IPS-18a (cell line): ENCODE measurements around the gene UBR2.

Experiments
- H3K27ac ChIP-seq: one replicate; pipeline ENCODE4 v1.5.1; 2013; ENCODE audit warnings: low read length
- H3K27me3 ChIP-seq: one replicate; pipeline ENCODE4 v1.6.1; 2013; ENCODE audit warnings: mild to moderate bottlenecking, low read length; ENCODE audit not compliant: control insufficient read depth, insufficient read depth
- H3K36me3 ChIP-seq: one replicate; pipeline ENCODE4 v1.6.1; 2013; ENCODE audit warnings: low read depth, low read length; ENCODE audit not compliant: control insufficient read depth
- H3K4me1 ChIP-seq: one replicate; pipeline ENCODE4 v1.6.1; 2013; ENCODE audit warnings: low read depth, low read length; ENCODE audit not compliant: control insufficient read depth
- H3K4me3 ChIP-seq: one replicate; pipeline ENCODE4 v1.5.1; 2013; ENCODE audit warnings: low read length
- H3K9ac ChIP-seq: one replicate; pipeline ENCODE4 v1.6.1; 2013; ENCODE audit warnings: mild to moderate bottlenecking, low read length, moderate library complexity
- H3K9me3 ChIP-seq: one replicate; pipeline ENCODE4 v1.6.1; 2013; ENCODE audit warnings: low read depth, low read length; ENCODE audit not compliant: control insufficient read depth

Gene UBR2

DNA sequence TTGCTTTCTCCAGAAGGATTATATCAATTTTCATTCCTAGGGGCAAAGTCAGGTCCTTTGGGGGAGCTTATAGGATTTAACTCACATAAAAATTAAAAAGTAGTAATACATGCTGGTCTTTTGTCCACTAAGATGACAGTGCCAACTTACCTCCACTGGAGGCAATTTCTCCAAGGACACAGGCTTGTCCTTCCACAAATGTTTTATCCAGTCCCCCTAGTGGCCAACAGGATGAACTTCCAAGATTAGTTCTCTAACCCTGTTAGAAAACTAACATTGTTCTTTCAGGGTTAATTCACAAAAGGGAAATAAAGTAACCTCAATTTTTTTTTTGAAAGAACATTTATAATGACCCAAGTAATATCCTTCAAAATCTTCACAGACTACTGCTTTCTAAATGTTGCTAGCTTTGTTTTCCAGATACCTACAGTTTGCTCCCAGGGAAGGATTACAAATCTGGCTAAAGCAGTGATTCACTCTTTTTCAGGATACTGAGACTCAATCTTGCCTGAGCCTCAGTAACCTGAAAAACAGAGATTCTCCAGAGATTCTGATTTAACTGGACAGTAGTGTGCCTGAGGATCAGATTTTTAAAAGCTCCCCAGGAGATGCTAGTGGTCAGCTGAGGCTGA, 31.7 kb upstream of the UBR2 start:
- no peak overlapping the region for H3K9ac ChIP-seq
- H3K27me3 ChIP-seq: no peaks in the 10 kb centered on the region

DNA sequence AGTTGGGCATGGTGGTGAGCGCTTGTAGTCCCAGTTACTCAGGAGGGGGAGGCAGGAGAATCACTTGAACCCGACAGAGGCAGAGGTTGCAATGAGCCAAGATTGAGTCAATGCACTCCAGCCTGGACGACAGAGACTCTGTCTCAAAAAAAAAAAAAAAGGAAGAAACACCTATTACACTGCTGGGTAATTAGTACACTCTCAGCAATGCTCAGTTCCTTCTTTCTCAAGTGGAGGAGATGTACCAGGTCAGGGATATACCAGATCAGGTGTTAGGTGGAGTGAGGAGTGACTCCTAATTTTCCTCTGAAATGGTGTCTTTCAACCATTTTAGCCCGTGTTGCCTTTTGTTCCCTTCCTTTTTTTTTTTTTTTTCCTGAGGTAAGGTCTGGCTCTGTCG, 30.0 kb upstream of the UBR2 start:
- no peak overlapping the region for H3K9ac ChIP-seq
- H3K4me1 ChIP-seq: no peaks in the 10 kb centered on the region
- no peaks in the 10 kb centered on the region for H3K27me3 ChIP-seq
- H3K9me3 ChIP-seq: no peaks in the 10 kb centered on the region
- H3K4me3 ChIP-seq: no peak overlapping the region
- H3K27ac ChIP-seq: no peak overlapping the region
- H3K36me3 ChIP-seq: no peaks in the 10 kb centered on the region

More for the DNA sequence above, 31.7 kb upstream of the UBR2 start:
- Histone ChIP-seq H3K9me3 (no peaks in the 10 kb centered on the region), H3K27ac (no peak overlapping the region), H3K4me3 (no peak overlapping the region), H3K36me3 (no peaks in the 10 kb centered on the region), H3K4me1 (no peaks in the 10 kb centered on the region)

DNA sequence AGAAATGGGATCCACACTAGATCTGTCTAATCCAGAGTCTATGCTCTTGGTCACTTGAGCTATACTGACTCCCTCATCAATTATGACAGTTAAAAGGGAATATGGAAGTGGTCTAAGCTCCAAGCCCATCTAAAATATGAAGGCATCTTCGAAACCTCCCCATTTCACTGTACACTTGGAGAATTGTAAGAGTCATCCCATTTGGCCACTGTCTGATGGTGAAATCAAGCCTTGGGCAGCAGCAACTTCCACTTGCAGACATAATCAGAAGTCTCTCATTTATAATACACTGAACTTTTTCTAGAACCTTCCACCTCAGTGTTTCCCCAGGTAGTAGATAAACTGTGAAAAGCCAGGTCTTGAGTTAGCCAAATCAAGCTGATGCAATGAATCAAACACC, 26.3 kb upstream of the UBR2 start:
- Histone ChIP-seq H3K27me3 (no peaks in the 10 kb centered on the region), H3K4me3 (no peak overlapping the region), H3K36me3 (no peaks in the 10 kb centered on the region)

DNA sequence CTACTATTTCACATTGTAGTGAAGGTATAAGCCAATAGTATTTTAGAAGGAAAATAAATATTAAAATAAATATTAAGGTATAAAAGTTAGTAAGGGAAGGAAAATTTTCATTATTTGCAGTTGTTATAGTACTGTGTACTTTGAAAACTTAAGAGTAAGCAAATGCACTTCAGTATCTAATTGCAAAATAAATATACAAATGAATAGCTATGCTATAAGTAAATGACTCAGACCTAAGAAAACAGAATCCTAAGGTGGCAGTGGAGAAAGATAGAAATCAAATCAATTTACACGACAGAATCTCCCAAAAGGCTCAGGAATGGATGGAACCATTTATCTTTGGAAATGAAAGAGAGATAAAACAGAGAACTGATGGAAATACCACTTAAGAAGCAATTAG, 24.7 kb upstream of the UBR2 start:
- no peak overlapping the region for H3K9ac ChIP-seq
- H3K9me3 ChIP-seq: no peaks in the 10 kb centered on the region
- H3K4me3 ChIP-seq: no peak overlapping the region

More for the DNA sequence above, 26.3 kb upstream of the UBR2 start:
- H3K4me1 ChIP-seq: no peaks in the 10 kb centered on the region
- no peak overlapping the region for H3K27ac ChIP-seq
- H3K9me3 ChIP-seq: no peaks in the 10 kb centered on the region
- H3K9ac ChIP-seq: no peak overlapping the region

DNA sequence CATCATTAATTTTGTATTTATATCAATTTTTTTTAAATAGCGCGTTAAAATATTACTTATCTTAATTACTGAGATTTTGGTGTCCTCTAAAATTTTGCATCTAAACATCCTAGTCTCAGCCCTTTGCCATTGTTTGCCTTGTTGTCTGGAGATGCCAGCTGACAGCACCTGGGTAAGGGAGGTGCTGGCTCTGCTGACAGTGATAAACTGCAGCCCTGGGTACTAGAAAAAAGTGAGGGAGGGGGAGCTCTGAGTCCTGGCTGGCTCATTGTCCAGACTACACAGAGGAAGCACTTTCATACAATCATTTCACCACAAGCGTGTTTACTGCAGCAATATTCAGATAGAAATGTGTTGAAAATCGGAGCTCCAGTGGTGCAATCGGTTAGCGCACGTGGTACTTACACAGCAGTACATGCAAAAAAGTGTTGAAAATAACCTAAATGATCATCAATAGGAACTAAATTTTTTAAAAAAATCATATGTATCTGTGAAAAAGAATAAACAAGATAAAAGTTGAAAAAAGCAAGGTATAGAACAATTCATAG, 18.5 kb upstream of the UBR2 start:
- Histone ChIP-seq H3K36me3 (no peaks in the 10 kb centered on the region), H3K9me3 (no peaks in the 10 kb centered on the region), H3K4me3 (no peak overlapping the region), H3K9ac (no peak overlapping the region), H3K27me3 (no peaks in the 10 kb centered on the region), H3K4me1 (peaks cover 10% of the 10 kb centered on the region), H3K27ac (no peak overlapping the region)

More for the DNA sequence above, 24.7 kb upstream of the UBR2 start:
- H3K36me3 ChIP-seq: no peaks in the 10 kb centered on the region
- no peaks in the 10 kb centered on the region for H3K27me3 ChIP-seq
- H3K4me1 ChIP-seq: no peaks in the 10 kb centered on the region
- H3K27ac ChIP-seq: no peak overlapping the region

DNA sequence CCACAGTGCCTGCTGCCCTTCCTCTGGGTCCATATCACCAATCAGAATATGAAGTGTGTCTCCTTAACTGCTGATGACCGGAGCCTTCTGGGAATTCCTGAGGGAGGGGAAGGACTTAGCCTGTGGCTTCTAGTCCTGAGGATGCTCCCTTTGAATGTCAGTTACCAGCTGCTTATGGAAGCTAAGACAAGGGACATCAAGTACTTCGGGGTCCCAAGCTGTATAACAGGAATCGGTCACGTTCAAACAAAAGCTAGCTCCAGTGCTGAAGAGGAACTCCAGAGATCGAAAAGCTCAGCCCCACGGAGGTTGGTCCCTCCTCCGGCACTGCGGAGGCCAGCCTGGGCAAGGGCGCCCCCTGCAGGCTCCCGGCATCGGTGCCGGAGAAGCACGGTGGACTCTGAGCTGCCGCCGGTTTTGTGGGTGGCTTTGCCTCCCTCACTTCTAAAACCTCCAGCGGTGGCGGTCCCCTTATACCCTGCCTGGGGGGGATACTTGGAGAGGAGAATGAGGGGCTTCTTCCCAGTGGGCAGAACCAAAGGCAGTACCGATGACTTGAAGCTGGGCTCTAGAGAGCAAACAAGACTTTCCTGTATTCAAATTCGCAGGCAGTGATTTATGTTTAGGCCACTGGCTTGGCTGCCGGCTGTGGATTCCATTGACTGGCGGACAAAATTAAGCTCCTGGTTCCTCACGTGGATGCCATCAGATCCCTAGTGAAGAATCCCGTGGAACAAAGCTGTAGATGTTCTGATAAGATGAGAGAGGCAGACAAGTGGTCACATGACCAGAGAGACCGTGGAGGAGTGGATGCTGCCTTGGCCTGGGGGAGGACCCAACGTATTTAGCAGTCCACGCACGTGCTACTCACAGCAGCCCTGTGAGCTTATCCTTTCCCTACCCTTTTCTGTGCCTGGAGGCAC, 16.2 kb upstream of the UBR2 start:
- peak overlapping the region; percentile 78 for H3K4me3 ChIP-seq
- no peak overlapping the region for H3K9ac ChIP-seq
- H3K27me3 ChIP-seq: no peaks in the 10 kb centered on the region
- no peaks in the 10 kb centered on the region for H3K36me3 ChIP-seq
- H3K27ac ChIP-seq: no peak overlapping the region
- no peaks in the 10 kb centered on the region for H3K9me3 ChIP-seq
- H3K4me1 ChIP-seq: peaks cover 10% of the 10 kb centered on the region

DNA sequence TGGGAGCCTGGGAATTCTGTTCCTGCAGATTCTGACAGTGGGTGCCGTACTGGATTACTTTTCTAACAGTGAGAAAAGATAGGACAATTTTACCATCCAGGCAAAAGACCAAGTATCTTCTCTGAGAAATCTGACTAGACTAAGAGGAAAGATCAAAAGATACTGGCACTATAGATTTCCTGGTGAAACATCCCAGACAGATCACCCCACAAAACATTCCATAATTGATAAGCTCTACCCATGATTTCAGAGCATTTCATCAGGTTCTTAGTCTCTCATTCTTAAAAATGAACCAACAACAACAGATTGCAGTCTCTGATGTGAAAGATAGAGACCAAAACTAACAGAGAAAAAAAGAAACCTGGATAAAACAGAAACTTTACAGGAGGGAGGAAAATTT, 13.6 kb upstream of the UBR2 start:
- no peaks in the 10 kb centered on the region for H3K36me3 ChIP-seq
- H3K4me3 ChIP-seq: no peak overlapping the region
- no peak overlapping the region for H3K27ac ChIP-seq
- no peaks in the 10 kb centered on the region for H3K9me3 ChIP-seq
- no peaks in the 10 kb centered on the region for H3K27me3 ChIP-seq
- no peak overlapping the region for H3K9ac ChIP-seq
- peaks cover 10% of the 10 kb centered on the region for H3K4me1 ChIP-seq

DNA sequence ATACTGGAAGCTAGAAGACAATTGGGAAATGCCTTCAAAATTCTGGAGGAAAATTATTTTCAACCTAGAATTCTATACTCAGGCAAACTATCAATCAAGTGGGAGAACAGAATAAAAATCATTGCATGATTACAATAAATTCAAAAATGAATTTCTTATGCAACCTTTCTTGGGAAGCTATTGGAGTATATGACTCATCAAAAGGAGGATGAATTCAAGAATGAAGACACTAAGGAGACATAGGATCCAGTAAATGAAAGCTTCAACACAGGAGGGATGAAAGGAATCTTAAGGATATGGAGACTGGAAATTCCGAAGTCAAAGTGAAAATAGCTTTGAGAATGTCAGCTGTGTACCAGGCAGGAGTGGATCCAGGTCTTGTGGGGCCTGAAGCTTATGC, 12.6 kb upstream of the UBR2 start:
- H3K9ac ChIP-seq: no peak overlapping the region
- H3K27me3 ChIP-seq: no peaks in the 10 kb centered on the region
- no peak overlapping the region for H3K4me3 ChIP-seq
- no peaks in the 10 kb centered on the region for H3K36me3 ChIP-seq
- no peaks in the 10 kb centered on the region for H3K9me3 ChIP-seq
- H3K4me1 ChIP-seq: peaks cover 13% of the 10 kb centered on the region
- no peak overlapping the region for H3K27ac ChIP-seq

DNA sequence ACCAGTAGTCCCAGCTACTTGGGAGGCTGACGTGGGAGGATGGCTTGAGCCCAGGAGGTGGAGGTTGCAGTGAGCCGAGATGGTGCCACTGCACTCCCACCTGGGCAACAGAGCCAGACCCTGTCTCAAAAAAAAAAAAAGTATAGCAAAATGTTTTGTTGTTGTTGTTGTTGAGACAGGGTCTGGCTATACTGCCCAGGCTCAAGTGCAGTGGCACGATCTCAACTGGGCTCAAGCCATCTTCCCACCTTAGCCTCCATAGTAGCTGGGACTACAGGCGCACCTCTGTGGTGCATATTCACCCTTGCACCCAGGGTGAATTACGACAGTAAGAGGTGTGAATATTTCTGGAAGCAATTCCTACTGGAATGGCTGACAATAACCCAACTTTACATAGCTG, 11.4 kb upstream of the UBR2 start:
- no peak overlapping the region for H3K4me3 ChIP-seq
- H3K4me1 ChIP-seq: peaks cover 8% of the 10 kb centered on the region
- H3K36me3 ChIP-seq: no peaks in the 10 kb centered on the region
- H3K9me3 ChIP-seq: no peaks in the 10 kb centered on the region
- H3K27me3 ChIP-seq: no peaks in the 10 kb centered on the region
- H3K27ac ChIP-seq: no peak overlapping the region
- H3K9ac ChIP-seq: no peak overlapping the region

DNA sequence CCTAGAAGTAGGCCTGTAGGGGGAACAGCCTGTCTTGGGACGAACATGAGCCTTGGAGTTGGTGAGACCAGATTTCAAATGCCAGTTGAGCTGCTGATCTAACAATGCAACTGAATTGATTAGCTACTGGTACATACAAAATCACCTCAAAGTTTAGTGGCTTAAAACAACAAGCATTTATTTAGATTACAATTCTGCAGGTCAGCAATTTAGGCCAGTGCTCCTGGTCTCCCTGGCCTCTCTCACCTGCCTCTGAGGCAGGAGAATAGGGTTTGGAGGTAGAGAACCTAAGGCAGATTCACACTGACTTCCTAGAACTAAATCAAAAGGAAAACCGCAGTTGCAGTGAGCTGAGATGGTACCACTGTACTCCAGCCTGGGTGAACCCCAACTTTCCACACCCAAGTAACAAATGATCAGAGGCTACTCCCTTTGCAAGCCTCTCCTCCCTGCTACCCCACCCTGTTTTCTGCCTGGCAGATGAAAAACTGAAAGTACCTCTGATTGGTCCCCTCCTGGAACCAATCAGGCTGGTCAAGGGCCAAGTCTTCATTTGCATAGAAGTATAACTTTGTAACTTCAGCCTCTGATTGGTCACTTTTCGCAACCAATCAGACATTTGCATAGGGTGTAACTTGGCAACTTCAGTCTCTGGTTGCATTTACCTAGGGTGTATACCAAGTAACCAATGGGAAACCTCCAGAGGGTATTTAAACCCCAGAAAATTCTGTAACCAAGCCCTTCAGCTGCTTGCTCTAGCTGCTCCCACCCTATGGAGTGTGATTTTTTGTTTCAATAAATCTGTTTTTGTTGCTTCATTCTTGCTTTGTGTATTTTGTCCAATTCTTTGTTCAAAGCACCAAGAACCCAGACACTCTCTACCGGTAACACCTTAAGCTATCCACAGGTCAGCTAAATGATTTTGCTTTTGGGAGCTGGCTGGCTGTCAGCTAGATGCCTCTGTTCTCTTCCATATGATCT, 8.1 kb upstream of the UBR2 start:
- Histone ChIP-seq H3K4me1 (peaks cover 4% of the 10 kb centered on the region), H3K9ac (no peak overlapping the region), H3K9me3 (no peaks in the 10 kb centered on the region), H3K4me3 (no peak overlapping the region), H3K36me3 (no peaks in the 10 kb centered on the region), H3K27me3 (no peaks in the 10 kb centered on the region), H3K27ac (no peak overlapping the region)

DNA sequence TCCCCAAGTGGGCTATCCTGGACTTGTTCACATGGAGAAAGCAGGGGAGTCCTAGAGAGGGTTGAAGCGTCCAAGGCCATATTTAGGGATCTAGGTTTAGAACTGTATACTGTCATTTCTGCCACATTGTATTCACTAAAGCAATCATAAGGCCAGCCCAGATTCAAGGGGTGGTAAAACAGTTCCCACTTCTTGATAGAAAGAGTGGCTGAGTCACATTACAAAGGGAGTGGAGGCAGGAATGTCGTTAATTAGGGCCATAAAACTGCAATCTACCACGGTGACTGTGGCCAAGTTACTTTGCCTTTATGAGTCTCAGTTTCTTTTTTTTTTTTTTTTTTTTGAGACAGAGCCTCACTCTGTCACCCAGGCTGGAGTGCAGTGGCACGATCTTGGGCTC, 7.4 kb upstream of the UBR2 start:
- Histone ChIP-seq H3K9ac (no peak overlapping the region), H3K4me1 (peaks cover 4% of the 10 kb centered on the region), H3K36me3 (no peaks in the 10 kb centered on the region), H3K27me3 (no peaks in the 10 kb centered on the region), H3K27ac (no peak overlapping the region), H3K9me3 (no peaks in the 10 kb centered on the region), H3K4me3 (no peak overlapping the region)
